ENCODE results near the gene CDH13.

The CDH13 gene

DNA sequence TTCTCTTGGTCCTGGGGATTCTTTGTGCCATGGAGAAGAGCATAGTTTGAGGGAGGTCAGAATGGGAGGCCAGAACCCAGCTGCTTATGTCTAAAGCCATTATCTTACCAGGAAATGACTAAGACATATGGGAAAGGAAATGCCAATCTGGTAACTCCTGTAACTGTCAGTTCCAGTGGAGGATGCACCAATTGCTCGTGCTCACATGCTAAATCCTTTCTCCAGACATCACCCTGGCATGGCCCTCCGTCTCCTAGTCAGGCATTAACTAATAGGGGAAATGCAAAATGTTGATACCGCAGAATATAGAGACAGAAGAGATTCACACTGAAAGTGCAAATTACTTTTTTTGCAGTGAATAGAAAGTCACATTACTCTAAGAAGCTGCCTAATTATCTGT is 925.5 kb downstream of the CDH13 start:
- no peak for DNase-seq (ENCODE audit: low read depth, low spot score)

DNA sequence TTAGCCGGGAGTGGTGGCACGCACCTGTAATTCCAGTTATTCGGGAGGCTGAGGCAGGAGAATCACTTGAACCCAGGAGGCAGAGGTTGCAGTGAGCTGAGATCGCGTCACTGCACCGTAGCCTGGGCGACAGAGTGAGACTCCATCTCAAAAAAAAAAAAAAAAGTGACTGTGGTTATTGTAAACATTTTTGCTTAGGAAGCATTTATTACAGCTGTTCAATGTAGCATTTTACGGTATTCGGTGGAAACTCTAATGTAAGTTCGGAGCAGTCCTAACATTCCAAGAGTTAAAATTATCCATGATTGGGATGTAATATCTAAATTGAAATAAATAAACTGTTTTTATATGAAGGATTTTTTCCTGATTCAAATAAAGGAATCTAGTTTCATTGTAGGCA is 926.2 kb downstream of the CDH13 start:
- DNase-seq (ENCODE audit: low read depth, low spot score): no peak

DNA sequence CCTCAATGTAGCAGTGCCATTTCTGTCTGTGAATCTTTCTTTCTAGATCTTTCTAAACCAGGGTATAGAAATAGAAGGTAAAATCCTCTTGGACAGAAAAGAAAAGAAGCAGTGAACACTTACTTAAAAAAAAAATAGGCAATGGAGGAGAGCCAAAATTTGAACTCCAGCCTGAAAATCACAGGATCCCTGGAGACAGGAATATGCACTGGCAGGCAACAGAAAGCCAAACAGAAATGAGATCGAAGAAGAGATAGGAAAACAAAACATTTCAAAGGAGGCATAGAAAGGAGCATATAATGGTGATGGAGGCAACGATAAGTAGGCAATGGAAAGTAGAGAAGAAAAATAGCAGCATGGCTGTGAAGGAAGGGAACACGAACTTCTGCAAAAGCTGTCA is 927.3 kb downstream of the CDH13 start:
- DNase-seq (ENCODE audit: low read depth, low spot score): no peak

DNA sequence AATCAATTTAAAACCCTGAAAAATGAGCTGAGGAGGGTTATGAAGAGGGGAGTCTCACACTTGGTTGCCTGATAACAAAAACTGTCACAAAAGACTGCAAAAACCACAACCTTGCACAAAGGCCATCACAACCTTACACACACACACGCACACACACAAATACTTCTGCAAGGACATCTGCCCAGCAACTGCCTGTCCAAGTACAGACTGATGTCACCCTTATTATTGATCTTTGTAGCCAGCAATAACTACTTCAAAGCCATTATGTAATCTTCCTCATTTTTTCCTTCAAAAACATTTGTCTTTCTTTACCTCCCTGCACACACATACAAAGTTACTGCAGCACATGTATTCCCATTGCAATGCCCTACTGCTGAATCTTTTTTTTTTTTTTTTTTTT is 927.8 kb downstream of the CDH13 start:
- DNase-seq (ENCODE audit: low read depth, low spot score): no peak

DNA sequence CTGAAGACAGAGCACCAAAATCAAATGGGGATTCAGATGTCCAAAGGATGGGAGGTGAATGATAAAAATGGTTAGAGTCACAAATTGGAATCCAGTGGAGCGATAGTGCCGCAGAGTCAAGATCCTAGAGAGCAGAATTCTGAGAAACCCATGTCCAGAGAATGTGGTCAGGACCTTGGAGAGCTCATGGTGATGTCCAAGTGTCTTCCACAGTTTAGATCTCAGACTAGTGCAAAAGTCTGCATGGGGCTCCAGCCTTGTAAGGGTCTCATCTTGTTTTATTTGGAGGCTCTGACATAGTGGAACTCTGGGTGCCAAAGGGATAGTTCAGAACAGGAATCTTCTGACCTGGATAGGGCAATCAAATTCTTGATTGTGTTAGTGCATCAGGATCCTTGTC is 935.1 kb downstream of the CDH13 start:
- DNase-seq (ENCODE audit: low read depth, low spot score): no peak

DNA sequence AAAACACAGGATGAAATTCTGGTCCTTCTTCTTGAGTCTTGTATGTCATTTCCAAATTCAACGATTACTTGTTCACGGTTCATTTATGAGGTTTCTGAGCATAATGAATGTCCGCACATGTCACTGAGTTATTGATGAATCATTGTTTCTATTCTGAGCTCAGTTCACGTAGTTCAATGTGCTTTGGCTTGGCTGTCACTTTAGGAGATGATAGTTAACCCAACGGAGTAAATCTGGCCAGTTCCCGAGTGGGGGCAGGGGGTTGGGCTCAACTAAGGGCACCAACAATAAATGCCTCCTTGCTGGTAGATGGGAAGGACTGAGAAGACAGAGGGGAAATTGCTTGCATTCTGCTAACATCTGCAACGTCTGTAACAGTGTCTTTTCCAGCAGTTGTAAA is 941.6 kb downstream of the CDH13 start:
- DNase-seq (ENCODE audit: low read depth, low spot score): no peak

DNA sequence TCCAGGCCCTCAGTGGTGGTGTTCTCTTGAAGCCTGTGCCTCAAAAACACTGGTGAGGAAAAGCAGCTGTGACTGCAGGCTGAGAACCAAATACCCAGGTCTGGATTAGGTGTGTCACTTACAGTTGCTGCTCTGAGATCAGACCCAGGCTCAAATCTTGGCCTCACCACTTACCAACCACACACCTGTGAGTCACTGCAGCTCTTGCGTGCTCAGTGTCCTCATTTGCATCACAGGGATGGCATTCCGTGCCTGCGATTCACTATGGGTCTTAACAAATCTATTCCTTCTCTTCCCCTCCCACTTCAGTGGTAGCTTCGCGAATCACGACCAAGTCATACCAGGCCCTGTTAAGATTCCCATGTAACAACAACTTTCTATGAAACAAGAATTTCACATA is 947.6 kb downstream of the CDH13 start:
- no peak for DNase-seq (ENCODE audit: low read depth, low spot score)

DNA sequence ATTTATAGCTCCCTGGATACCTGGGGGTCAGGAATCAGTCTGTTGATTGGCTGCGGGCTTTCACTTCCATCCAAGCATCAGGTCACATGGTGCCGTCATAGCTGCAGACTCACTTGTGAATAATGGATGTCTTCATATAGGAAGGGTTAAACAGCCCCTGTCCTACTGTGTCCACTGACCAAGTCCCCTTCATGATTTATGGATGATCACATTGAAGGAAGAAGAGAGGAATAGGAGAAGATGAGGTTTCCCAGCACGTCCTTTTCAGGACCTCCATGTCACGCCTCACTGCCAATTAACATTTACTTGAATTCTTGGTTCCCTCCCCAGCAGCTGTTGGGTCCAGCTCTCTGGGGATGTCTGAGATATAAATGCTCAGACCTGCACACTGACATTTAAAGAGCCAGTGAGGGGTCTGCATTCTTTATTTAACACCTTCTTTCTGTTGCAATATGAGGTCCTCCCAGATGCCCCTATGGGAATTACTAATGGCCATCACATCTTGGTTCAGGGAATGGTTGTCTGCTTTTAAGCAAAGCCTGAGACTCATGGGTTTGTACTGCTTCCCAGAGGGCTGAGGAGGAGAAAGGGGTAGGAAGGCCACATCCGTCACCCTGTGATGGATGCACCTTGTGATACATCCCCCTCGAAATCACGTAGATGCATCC is 950.4 kb downstream of the CDH13 start:
- no peak for DNase-seq (ENCODE audit: low read depth, low spot score)

DNA sequence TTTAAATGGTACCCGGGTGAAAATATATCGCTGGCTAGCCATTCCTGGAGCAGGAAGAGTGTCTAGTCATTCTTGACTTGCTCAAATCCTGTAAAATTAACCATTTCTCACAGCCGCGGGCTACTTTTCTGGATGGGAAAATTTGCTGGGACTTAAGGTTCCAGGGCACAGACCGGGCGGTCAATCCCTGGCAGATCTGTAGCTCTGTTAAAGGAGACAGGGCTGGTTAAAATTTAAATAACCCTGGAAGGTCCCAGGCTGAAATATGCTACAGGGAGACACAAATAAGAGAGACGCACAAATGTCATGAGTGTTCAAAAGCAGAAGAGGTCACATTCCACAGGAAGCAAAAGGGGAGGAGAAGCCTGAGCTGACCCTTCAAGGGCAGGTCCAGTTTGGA is 951.4 kb downstream of the CDH13 start:
- no peak for DNase-seq (ENCODE audit: low read depth, low spot score)

DNA sequence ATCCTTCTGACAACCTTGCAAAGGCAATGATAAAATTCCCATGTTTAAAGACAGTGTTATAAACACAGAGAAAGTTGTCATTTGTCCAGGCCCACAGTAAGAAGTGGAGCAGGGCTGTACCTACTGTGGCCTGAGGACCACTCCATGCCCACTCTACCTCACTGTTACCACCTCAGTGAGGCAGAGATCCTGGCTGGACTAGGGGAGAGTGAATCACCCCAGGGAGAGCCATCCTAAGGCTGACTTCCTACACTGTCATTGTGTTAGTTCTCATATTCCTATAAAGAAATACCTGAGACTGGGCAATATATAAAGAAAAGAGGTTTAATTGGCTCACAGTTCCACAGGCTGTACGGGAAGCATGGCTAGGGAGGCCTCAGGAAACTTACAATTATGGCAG is 952.3 kb downstream of the CDH13 start:
- no peak for DNase-seq (ENCODE audit: low read depth, low spot score)

DNA sequence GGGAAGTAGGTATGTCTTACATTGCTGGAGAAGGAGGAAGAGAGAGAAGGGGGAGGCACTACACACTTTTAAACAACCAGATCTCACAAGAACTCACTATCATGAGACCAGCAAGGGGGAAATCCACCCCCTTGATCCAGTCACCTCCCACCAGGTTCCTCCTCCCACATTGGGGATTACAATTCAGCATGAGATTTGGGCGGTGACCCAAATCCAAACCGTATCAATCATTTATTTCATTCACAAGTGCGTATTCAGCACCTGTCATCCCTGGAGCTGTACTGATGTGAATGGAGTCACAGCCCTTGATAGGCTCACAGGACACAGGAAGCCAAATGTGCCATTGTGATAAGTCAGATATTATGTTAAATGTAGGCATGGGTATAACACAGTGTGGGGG is 952.7 kb downstream of the CDH13 start:
- DNase-seq (ENCODE audit: low read depth, low spot score): no peak

DNA sequence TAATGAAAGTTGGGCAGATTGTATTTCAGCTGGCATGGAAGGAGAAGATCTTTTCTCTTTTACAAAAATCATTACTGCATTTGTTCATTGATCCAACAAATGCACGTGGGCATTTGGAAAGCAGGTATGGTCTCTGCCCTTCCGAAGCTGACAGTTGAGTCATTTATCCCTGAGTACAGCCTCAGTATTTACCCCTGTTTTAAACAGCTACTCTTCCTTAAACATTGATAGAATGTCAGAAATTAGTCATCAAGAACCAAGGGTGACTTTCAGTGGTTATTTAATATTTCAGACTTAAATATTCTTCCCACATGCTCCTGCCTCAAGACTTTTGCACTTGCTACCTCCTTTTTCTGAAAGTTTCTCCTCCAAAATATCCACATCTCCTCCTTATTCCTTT is 954.3 kb downstream of the CDH13 start:
- no peak for DNase-seq (ENCODE audit: low read depth, low spot score)

DNA sequence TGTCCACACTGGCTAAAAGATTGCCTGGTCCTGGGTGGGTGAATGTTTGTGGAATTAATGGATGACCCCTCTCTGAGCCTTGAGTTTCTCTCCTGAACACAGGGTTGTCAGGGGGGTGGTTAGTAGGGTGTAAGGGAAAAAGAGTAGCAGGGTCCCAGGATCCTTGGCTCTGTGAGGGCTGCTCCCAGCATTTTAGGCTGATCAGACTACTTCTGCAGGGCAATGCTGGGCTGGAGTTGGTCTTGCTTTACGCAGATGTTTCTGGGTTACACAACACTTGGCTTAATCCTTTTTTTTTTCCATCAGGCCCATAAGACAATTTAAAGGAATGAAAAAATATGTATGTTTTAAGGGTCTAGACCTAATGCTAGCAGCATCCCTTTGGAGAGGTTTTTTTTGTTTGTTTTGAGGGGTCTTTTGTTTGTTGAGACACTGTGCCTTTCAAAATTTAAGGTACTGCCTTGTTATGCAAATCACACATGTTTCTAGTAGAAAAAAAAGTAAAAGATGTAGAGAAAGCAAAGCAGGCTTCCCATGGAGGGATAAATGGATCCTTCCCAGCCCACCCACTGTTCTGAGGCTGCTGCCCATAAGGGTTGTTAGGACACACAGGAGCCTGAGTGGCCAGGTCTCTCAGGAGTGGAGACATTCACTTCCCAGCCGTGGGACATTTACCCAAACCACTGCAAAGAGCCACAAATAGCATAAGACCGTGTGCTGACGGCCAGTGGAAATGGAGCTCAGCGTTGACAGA is 955.4 kb downstream of the CDH13 start:
- no peak for DNase-seq (ENCODE audit: low read depth, low spot score)

DNA sequence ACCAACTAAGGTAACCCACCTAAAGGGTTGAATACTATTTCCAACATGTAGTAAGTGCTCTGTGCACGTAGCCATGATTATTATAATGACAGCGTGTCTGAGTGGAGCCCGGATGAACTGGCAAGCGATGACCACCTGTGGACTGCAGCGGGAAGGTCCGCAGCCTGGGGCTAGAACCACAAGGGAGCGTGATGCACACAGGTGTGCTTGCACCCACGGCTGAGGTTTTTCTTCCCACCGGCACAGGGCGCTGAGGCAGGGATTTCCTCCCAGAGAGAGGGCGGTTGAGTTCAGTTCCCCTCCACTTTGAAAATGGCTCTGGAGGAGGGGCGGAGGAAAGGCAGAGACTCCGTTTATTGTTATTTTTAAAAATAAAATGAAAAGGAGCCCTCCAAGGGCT is 959.3 kb downstream of the CDH13 start:
- DNase-seq (ENCODE audit: low read depth, low spot score): no peak

DNA sequence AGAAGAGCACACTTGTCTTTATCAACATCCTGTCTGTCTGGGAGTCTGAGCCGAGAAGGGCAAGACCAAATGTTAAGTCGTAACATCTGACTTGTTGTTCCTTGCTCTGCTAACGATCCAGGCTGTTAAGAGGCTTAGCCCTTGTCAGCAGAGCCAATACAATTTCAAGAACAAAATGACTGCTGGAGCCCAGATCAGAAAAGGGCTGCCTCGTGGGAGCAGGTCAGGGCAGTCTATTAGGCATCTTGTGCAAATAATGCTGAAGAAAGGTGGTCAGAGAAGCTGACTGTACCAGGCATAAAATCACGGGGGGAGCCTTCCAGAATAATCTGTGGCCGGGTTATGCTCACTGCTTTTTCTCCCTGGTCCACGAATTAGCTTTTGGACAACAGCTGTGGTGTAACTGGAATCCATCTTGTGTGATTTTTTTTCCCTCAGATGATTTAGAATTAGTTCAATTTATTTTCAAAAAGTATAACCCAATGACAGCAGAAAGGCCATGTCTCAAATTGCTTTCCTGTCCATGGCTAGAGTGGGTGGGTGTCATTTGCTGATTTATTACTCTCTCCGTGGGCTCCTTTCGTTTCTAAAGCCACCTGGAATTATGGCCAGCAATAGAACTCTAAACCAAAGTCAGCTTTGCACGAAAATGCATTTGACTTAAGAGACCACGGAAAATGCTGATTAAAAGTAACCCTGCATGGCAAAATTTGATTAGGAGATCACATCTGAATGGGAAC is 959.9 kb downstream of the CDH13 start:
- no peak for DNase-seq (ENCODE audit: low read depth, low spot score)

DNA sequence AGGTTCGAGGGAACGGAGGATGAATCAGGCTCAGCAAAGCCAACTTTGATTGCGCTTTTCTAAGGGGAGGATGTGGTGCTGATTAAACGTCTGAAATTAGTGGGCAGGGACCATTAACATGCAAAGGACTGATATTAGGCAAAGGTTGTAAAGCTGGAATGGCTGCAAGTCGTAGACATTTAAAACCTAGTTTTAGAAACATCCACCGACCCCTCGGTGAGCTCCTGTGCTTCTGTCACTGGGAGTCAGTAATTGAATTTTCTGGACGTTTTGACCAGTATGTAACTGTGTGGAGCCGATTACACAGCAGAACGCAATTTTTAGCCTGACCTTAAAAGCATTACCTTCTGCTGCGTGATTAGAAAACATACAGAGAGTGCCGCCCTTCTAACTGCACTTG is 960.4 kb downstream of the CDH13 start:
- no peak for DNase-seq (ENCODE audit: low read depth, low spot score)

DNA sequence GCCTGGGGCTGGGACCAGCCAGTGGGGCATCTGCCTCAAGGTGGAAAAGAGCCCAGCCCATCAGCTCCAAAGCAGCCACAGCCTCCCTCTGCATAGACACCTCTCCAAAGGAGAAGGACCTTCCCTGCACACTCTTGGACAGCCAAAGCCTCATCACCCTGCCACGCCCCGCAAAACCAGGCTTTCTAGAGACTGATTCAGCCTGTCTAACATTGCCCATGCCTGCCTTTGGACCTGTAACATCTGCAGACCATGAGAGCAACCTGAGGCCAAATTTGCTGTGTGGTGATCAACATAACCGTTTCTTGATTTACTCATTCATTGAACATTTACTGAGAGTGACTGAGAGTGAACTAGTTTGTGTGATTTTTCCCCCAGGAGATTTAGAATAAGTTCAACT is 961.3 kb downstream of the CDH13 start:
- DNase-seq (ENCODE audit: low read depth, low spot score): no peak

DNA sequence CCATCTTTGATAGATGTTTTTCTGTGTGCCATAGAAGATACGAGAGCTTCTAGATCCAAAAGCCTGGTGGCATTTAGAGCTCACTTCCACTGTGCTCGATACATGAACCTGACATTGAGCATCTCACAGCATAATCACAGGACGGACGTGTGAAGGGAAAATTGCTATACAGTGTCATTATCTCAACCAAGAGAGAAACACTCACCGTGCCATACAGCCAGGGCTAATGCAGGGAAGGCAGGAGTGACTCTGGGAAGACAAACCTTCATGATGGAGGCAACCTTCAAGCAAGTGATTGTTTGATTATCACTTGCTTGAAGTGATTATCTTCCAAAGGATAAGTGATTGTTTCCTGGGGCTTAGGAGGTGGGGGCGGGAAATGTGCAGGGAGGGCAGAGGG is 962.8 kb downstream of the CDH13 start:
- DNase-seq (ENCODE audit: low read depth, low spot score): no peak

DNA sequence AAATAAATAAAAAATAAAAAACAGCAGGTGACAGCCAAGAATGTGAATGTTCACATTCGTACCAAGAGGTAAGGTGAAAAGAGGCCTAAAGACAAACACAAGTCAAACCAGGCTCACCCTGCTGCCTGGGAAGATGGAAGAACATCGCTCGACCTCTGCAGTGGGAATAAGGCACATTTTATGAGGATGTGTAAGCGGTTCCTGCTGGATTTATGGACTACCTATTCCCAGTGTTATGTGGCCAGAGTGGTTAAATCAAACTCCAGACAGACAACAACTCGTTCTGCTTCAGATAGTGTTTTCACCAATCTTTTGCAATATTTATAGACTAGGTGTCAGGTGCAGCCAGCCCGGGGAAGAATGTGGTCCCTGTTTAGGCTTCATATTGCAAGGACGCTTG is 966.0 kb downstream of the CDH13 start:
- no peak for DNase-seq (ENCODE audit: low read depth, low spot score)

DNA sequence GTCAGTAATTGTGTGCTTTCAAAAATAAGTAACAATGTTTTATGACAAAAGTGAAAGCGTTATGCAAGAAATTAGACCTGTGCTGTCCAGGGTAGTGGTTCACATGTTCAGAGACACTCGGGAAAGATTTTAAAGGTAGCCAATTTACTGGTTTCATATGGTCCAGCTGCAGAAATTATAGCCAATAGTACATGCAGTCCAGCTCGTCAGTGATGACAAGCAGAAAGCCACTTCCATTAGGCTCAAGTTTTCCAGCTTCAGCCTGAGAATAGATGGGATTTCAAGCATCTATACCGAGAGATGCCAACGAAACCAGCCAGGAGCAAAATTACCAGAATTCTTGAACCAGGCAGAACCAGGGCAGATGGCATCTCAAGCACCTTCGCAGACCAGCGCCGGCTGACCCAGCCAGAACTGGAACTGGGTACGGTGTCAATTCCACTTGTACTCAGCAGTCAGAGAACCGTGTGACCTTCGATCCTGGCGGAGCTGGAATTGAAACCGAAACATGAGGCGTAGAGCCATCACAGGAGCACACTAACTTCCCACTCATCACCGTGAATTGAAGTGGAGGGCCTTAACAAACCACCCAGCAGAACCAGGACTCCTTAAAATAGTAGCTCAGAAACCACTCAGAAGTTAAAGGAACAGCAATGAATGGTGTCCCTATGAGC is 973.2 kb downstream of the CDH13 start:
- DNase-seq (ENCODE audit: low read depth, low spot score): no peak

DNA sequence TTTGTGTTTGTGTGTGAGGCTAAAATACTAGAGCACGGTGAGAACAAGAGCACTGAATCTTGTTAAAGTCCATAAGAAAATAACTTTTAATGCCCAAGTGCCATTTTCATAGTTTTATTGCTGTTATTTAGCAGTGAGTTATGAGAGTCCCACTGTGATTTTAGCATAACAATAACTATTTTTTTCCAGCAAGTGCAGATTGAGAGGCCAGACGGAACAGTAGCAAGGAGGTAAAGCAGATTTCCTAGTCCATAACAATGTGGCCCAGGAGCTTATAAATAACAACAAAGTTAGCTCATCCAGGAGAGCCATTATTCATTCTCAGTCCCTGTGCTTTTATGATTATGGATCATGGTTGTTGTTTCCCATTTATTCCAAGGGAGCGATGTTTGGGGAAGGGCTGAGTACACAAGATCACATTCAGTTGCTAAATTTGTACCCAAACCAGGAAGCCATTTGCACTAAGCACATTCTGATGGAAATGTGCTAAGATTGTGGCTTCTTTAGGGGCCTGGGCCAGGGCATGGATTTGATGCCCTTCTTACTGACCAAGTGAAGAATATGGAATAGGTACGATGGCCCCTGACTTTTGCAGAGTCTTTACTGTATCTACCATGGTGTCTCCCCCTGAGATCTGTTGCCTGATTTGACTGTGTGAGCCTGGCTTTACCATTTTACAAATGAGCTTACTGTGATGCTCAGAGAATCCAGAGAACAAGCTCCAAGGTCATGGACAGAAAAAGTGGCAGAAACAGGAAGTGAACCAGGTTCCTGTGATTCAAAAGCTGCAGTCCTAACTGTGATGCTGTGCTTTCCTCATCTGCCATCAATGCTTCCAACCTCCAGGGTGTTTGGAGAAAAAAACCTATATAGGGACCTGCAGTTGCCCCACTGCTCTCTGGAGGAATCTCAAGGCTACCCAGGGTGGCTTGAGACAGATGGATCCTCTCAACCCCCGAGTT is 976.3 kb downstream of the CDH13 start:
- no peak for DNase-seq (ENCODE audit: low read depth, low spot score)
